Activated naive CD8-positive, alpha-beta T cell treated with anti-CD3 and anti-CD28 coated beads for 36 hours (primary cell): ENCODE results near the gene VWA3B. TPM values are rescaled to one million over a fixed set of nuclear protein-coding genes. Genes with fewer than 3 reads are reported as not detected.
"Not testable (repeated sequence)": the region's sequence is repeated elsewhere in the genome, so short reads cannot be mapped to it uniquely, and the experiment has no call there.

Experiments
- DNase-seq: peaks from one replicate; pipeline ENCODE4 v3.0.0; 2021
- H3K27ac Mint-ChIP-seq: one replicate; pipeline ENCODE4 v1.8.0; 2022; ENCODE audit warnings: mild to moderate bottlenecking, moderate library complexity, mixed read lengths
- H3K27me3 Mint-ChIP-seq: one replicate; pipeline ENCODE4 v1.8.0; 2022; ENCODE audit warnings: mild to moderate bottlenecking, mixed read lengths
- H3K36me3 Mint-ChIP-seq: one replicate; pipeline ENCODE4 v1.8.0; 2021; ENCODE audit warnings: mild to moderate bottlenecking, mixed read lengths
- H3K4me1 Mint-ChIP-seq: one replicate; pipeline ENCODE4 v1.8.0; 2021; ENCODE audit warnings: mixed read lengths
- H3K4me3 Mint-ChIP-seq: one replicate; pipeline ENCODE4 v1.8.0; 2022; ENCODE audit warnings: mild to moderate bottlenecking, moderate library complexity, mixed read lengths
- H3K9me3 Mint-ChIP-seq: one replicate; pipeline ENCODE4 v1.8.0; 2022; ENCODE audit warnings: mixed read lengths
- total RNA-seq, 2 experiments: library from RNA; stranded (reverse); gene quantifications; one replicate each; pipeline ENCODE4 v1.2.3, GENCODE V29; 2021

The VWA3B gene
- total RNA-seq, 2 experiments from 2014 or later = not detected

- not testable (repeated sequence) for H3K4me1 Mint-ChIP-seq, H3K27me3 Mint-ChIP-seq, H3K4me3 Mint-ChIP-seq, H3K36me3 Mint-ChIP-seq, H3K27ac Mint-ChIP-seq, DNase-seq
- H3K9me3 Mint-ChIP-seq = peaks cover 16% of the 10 kb centered on the region
These were observed 15.3 kb downstream of the VWA3B start for GRCh38 chr2:98102315-98102714.

DNA sequence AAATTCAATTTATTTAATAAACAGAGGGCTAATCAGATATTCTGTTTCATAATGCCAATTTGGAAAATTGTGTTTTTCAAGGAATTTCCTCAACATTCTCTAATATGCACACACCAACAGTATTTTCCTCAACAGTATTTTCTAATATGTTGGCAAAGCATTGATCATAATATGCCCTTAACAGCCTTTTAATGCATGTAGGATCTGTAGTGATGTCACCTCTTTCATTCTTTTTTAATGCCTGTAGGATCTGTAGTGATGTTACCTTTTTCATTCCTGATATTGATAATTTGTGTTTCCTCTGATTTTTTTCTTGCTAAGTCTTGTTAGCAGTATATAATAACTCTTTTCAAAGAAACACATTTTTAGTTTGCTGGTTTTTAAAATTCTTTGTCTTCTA lies 15.9 kb downstream of the VWA3B start:
- Mint-ChIP-seq H3K36me3 (peaks cover 2% of the 10 kb centered on the region), H3K27me3 (peaks cover 4% of the 10 kb centered on the region), H3K27ac (no peak overlapping the region), H3K9me3 (peaks cover 12% of the 10 kb centered on the region), H3K4me1 (no peaks in the 10 kb centered on the region), H3K4me3 (no peak overlapping the region)
- DNase-seq = no peak

- peaks cover 4% of the 10 kb centered on the region for H3K36me3 Mint-ChIP-seq
- H3K4me1 Mint-ChIP-seq = no peaks in the 10 kb centered on the region
- no peak overlapping the region for H3K27ac Mint-ChIP-seq
- H3K4me3 Mint-ChIP-seq = no peak overlapping the region
- peaks cover 21% of the 10 kb centered on the region for H3K9me3 Mint-ChIP-seq
- DNase-seq = no peak
- peaks cover 23% of the 10 kb centered on the region for H3K27me3 Mint-ChIP-seq
These were observed 21.1 kb downstream of the VWA3B start for GRCh38 chr2:98108110-98108509.

- Mint-ChIP-seq H3K4me3 (no peak overlapping the region), H3K27ac (no peak overlapping the region), H3K27me3 (peaks cover 27% of the 10 kb centered on the region), H3K4me1 (no peaks in the 10 kb centered on the region), H3K9me3 (peaks cover 22% of the 10 kb centered on the region), H3K36me3 (peaks cover 4% of the 10 kb centered on the region)
- no peak for DNase-seq
These were observed 23.8 kb downstream of the VWA3B start for GRCh38 chr2:98110741-98111140.

GRCh38 chr2:98114643-98115330 lies 27.8 kb downstream of the VWA3B start:
- H3K36me3 Mint-ChIP-seq = peaks cover 4% of the 10 kb centered on the region
- no peak overlapping the region for H3K4me3 Mint-ChIP-seq
- peaks cover 36% of the 10 kb centered on the region for H3K27me3 Mint-ChIP-seq
- no peak overlapping the region for H3K27ac Mint-ChIP-seq
- H3K9me3 Mint-ChIP-seq = peaks cover 22% of the 10 kb centered on the region
- H3K4me1 Mint-ChIP-seq = no peaks in the 10 kb centered on the region
- DNase-seq = no peak

- Mint-ChIP-seq H3K4me3 (no peak overlapping the region), H3K27me3 (peaks cover 17% of the 10 kb centered on the region), H3K4me1 (peaks cover under 1% of the 10 kb centered on the region), H3K27ac (no peak overlapping the region), H3K9me3 (peaks cover 3% of the 10 kb centered on the region), H3K36me3 (no peaks in the 10 kb centered on the region)
- DNase-seq = no peak
These were observed 31.2 kb downstream of the VWA3B start for GRCh38 chr2:98118161-98118560.

- H3K4me1 Mint-ChIP-seq = peaks cover 6% of the 10 kb centered on the region
- no peaks in the 10 kb centered on the region for H3K36me3 Mint-ChIP-seq
- no peak for DNase-seq
- no peaks in the 10 kb centered on the region for H3K9me3 Mint-ChIP-seq
- no peak overlapping the region for H3K4me3 Mint-ChIP-seq
- H3K27me3 Mint-ChIP-seq = peaks cover 13% of the 10 kb centered on the region
- no peak overlapping the region for H3K27ac Mint-ChIP-seq
These were observed 31.9 kb downstream of the VWA3B start for GRCh38 chr2:98118852-98119251.

- peaks cover 16% of the 10 kb centered on the region for H3K27me3 Mint-ChIP-seq
- no peak for DNase-seq
- H3K36me3 Mint-ChIP-seq = no peaks in the 10 kb centered on the region
- no peaks in the 10 kb centered on the region for H3K9me3 Mint-ChIP-seq
- peaks cover 6% of the 10 kb centered on the region for H3K4me1 Mint-ChIP-seq
- H3K27ac Mint-ChIP-seq = no peak overlapping the region
- H3K4me3 Mint-ChIP-seq = no peak overlapping the region
These were observed 34.2 kb downstream of the VWA3B start for GRCh38 chr2:98121149-98121548.

GRCh38 chr2:98122524-98122923 lies 35.6 kb downstream of the VWA3B start:
- DNase-seq = no peak
- peaks cover 6% of the 10 kb centered on the region for H3K4me1 Mint-ChIP-seq
- H3K36me3 Mint-ChIP-seq = no peaks in the 10 kb centered on the region
- peaks cover 7% of the 10 kb centered on the region for H3K27me3 Mint-ChIP-seq
- no peaks in the 10 kb centered on the region for H3K9me3 Mint-ChIP-seq
- no peak overlapping the region for H3K4me3 Mint-ChIP-seq
- no peak overlapping the region for H3K27ac Mint-ChIP-seq

DNA sequence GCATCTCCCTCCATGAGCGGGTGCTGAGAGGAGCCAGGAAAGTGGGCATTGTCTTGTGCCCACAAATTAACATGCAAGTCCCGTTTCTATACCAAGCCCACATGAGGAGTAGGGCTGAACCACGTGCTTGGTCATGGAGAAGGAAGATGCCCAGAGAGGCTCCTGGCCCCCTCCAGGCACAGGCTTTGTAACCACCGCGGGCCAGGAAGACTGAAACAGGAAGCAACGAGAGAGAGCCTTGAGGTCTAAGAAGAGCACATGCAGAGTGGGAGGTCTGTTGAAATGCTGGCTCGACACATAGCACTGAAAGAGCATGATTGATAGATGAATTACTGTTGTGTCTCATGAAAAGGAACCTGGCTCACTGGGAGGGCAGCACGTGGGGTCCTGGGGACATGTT lies 36.3 kb downstream of the VWA3B start:
- no peak overlapping the region for H3K4me3 Mint-ChIP-seq
- H3K27me3 Mint-ChIP-seq = peaks cover 7% of the 10 kb centered on the region
- no peak overlapping the region for H3K27ac Mint-ChIP-seq
- H3K9me3 Mint-ChIP-seq = no peaks in the 10 kb centered on the region
- peaks cover 6% of the 10 kb centered on the region for H3K4me1 Mint-ChIP-seq
- DNase-seq = no peak
- H3K36me3 Mint-ChIP-seq = no peaks in the 10 kb centered on the region

- Mint-ChIP-seq H3K27me3 (peaks cover 18% of the 10 kb centered on the region), H3K4me1 (peaks cover 6% of the 10 kb centered on the region), H3K4me3 (no peak overlapping the region), H3K9me3 (no peaks in the 10 kb centered on the region), H3K27ac (no peak overlapping the region), H3K36me3 (no peaks in the 10 kb centered on the region)
- no peak for DNase-seq
These were observed 39.1 kb downstream of the VWA3B start for GRCh38 chr2:98126061-98126460.

- Mint-ChIP-seq H3K9me3 (no peaks in the 10 kb centered on the region), H3K27ac (no peak overlapping the region), H3K27me3 (peaks cover 18% of the 10 kb centered on the region), H3K4me3 (no peak overlapping the region), H3K36me3 (no peaks in the 10 kb centered on the region), H3K4me1 (peaks cover 6% of the 10 kb centered on the region)
- no peak for DNase-seq
These were observed 40.4 kb downstream of the VWA3B start for GRCh38 chr2:98127229-98127989.

DNA sequence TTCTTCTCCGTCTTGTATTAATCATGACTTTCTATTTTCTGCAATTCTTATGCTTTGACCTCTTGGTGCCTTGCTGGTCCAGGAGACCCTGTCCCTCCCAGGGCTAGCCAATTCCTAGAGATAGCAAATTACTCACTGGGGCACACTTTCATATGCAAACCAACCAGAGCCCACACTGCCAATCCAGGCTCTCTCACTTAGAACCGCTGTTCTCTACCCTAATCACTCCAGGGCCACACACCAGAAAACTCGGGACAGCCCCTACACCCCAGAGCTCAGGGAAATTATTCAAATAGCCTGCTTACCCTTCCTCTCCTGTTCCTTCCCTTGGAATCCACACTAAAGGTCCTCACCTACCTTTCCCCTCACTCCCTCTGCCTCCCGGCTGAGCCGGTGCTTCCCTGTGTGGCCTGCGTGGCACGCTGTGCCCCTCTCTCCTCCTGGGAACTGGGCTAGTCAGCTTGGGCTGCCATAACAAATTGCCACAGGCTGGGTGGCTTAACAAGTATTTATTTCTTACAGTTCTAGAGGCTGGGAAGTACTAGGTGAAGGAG lies 41.7 kb downstream of the VWA3B start:
- H3K27me3 Mint-ChIP-seq = peaks cover 18% of the 10 kb centered on the region
- H3K4me1 Mint-ChIP-seq = peaks cover 5% of the 10 kb centered on the region
- H3K9me3 Mint-ChIP-seq = no peaks in the 10 kb centered on the region
- H3K27ac Mint-ChIP-seq = no peak overlapping the region
- no peaks in the 10 kb centered on the region for H3K36me3 Mint-ChIP-seq
- no peak overlapping the region for H3K4me3 Mint-ChIP-seq
- DNase-seq = no peak

DNA sequence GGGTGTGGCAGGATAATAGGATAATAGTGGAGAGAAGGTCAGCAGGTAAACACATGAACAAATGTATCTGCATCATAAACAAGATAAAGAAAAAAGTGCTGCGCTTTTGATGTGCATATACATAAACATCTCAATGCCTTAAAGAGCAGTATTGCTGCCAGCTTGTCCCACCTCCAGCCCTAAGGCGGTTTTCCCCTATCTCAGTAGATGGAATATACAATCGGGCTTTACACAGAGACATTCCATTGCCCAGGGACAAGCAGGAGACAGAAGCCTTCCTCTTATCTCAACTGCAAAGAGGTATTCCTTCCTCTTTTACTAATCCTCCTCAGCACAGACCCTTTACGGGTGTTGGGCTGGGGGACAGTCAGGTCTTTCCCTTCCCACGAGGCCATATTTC lies 43.1 kb downstream of the VWA3B start:
- H3K27me3 Mint-ChIP-seq = peaks cover 18% of the 10 kb centered on the region
- not testable (repeated sequence) for DNase-seq, H3K9me3 Mint-ChIP-seq, H3K27ac Mint-ChIP-seq, H3K36me3 Mint-ChIP-seq, H3K4me3 Mint-ChIP-seq
- H3K4me1 Mint-ChIP-seq = peaks cover 17% of the 10 kb centered on the region

DNA sequence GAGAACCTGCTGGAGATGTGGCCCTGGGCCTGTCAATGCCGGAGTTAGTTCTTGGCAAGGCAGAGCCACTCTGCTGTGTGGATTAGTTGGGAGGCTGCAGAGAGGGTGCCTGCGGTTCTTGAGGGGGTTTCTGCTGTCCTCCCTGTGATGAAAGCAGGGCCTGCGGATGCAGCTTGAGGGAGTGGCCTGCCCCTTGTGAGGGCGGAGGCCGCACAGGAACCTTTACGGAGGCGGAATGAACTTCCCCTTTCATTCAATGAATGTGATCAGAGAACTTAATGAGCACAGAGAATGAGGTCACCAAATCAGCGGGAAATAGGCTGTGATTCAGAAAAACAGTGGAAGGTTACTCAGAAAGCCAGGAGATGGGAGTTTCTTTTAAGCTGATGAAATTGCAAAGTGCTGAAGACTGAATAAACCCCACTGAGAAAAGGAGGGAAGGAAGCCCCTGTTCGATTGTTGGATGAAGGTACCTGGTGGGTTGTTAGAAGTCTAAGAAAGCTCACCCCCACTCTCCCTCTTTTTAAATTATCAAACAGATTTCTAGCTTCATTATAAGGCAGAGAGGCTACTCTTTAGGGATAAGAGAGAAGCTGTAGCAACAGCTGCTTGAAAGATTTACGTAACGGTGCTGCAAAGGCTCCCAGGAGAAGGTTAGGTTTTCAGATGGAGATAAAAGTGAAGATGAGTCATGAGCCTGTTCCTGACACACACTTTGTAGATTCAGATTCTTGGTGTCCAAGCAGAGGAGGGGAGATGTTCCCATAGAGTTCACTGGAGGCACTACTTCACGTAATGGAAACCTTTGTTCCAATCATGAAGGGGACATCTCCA lies 47.4 kb downstream of the VWA3B start:
- H3K9me3 Mint-ChIP-seq = no peaks in the 10 kb centered on the region
- peak; percentile 81 for DNase-seq
- H3K36me3 Mint-ChIP-seq = no peaks in the 10 kb centered on the region
- peaks cover 7% of the 10 kb centered on the region for H3K27me3 Mint-ChIP-seq
- H3K4me3 Mint-ChIP-seq = peak overlapping the region; percentile 30
- peaks cover 24% of the 10 kb centered on the region for H3K4me1 Mint-ChIP-seq
- H3K27ac Mint-ChIP-seq = peak overlapping the region; percentile 82
